Measurements from ENCODE around the gene CBLIF.

GRCh38 chr11:59810911-59811259 lies 34.4 kb downstream of the CBLIF start:
- TF ChIP-seq CTCF (conservative IDR thresholded peaks at IDR 0.05; ENCODE audit: low read length) (no peak), EZH2phosphoT487 (IDR thresholded peaks at IDR 0.05; ENCODE audit: borderline replicate concordance) (no peak)
